IPS DF 4.7 (cell line): ENCODE measurements around the gene KIAA0513.

Experiments used
- DNase-seq: peaks from one replicate; pipeline ENCODE4 v3.0.0-alpha.2; 2013; ENCODE audit warnings: low spot score; ENCODE audit errors: extremely low read depth

KIAA0513 gene

GRCh38 chr16:85088570-85089199, 61.1 kb downstream of the KIAA0513 start:
- DNase-seq, result no peak

GRCh38 chr16:85089525-85089924, 61.9 kb downstream of the KIAA0513 start:
- DNase-seq, result no peak

- DNase-seq, result no peak
These were observed 62.6 kb downstream of the KIAA0513 start for GRCh38 chr16:85090181-85090580.

- no peak for DNase-seq
These were observed 63.4 kb downstream of the KIAA0513 start for GRCh38 chr16:85090873-85091521.

- no peak for DNase-seq
These were observed 63.9 kb downstream of the KIAA0513 start for GRCh38 chr16:85091522-85091910.

- no peak for DNase-seq
These were observed 64.7 kb downstream of the KIAA0513 start for GRCh38 chr16:85092309-85092708.

GRCh38 chr16:85092851-85093250, 65.3 kb downstream of the KIAA0513 start:
- DNase-seq, result no peak

GRCh38 chr16:85093705-85094104, 66.1 kb downstream of the KIAA0513 start:
- no peak for DNase-seq

GRCh38 chr16:85094176-85094805, 66.7 kb downstream of the KIAA0513 start:
- DNase-seq, result no peak

GRCh38 chr16:85094812-85095211, 67.2 kb downstream of the KIAA0513 start:
- DNase-seq, result no peak

GRCh38 chr16:85096921-85097320, 69.3 kb downstream of the KIAA0513 start:
- DNase-seq, result no peak

- no peak for DNase-seq
These were observed 71.0 kb downstream of the KIAA0513 start for GRCh38 chr16:85098565-85098964.

GRCh38 chr16:85100265-85100664, 72.7 kb downstream of the KIAA0513 start:
- DNase-seq, result no peak

- no peak for DNase-seq
These were observed 74.5 kb downstream of the KIAA0513 start for GRCh38 chr16:85101956-85102630.

GRCh38 chr16:85103114-85104079, 75.8 kb downstream of the KIAA0513 start:
- DNase-seq, result no peak

- no peak for DNase-seq
These were observed 76.6 kb downstream of the KIAA0513 start for GRCh38 chr16:85104147-85104546.

GRCh38 chr16:85104821-85105391, 77.3 kb downstream of the KIAA0513 start:
- DNase-seq, result no peak

- DNase-seq, result no peak
These were observed 77.9 kb downstream of the KIAA0513 start for GRCh38 chr16:85105475-85105874.

- DNase-seq, result no peak
These were observed 79.5 kb downstream of the KIAA0513 start for GRCh38 chr16:85107083-85107482.

GRCh38 chr16:85107532-85107931, 79.9 kb downstream of the KIAA0513 start:
- DNase-seq, result no peak

- DNase-seq, result no peak
These were observed 82.5 kb downstream of the KIAA0513 start for GRCh38 chr16:85110105-85110504.
